Measurements from ENCODE around the gene PPP1R14D.

- TF ChIP-seq CTCF (IDR thresholded peaks at IDR 0.05; ENCODE audit: low read depth, low read length), result no peak
- no peak for TF ChIP-seq POLR2A (IDR thresholded peaks at IDR 0.05; ENCODE audit: extremely low read depth, insufficient read length)
- peak; percentile 69 for TF ChIP-seq MAX (IDR thresholded peaks at IDR 0.05; ENCODE audit: low read depth, low read length)
- peak; percentile 79 for TF ChIP-seq MYC (IDR thresholded peaks at IDR 0.05; ENCODE audit: low read depth, low read length)
Observed at GRCh38 chr15:40847223-40847961, 18.9 kb upstream of the PPP1R14D start.
